ENCODE data around the gene RASSF8.

DNA sequence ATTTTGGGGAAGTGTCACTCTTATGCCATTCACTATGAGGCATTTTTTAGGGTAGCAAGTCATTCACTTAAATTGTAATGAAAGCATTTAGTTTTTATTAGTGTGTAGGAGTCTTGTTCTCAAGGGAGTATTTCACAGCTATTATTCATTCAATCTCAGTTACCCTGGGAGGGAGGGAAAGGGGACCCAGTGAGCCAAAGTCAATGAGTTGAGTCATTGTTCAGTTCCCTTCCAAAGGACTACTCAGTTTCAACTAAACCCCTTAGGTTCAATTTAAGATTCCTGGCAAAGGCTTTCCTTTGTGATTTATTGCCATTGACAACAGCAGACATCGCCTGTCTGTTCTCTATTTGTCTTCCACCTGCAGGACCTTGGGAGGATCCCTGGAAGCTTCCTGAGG lies 29.3 kb upstream of the RASSF8 start:
- TF ChIP-seq SMARCA4 (IDR thresholded peaks at IDR 0.05) (no peak), IFI16 (CRISPR knock-in tag; IDR thresholded peaks at IDR 0.05) (no peak), ZNF274 (IDR thresholded peaks at IDR 0.05; ENCODE audit: borderline replicate concordance, low read depth, low read length) (no peak), NFIC (IDR thresholded peaks at IDR 0.05) (no peak), GATA2 (CRISPR knock-in tag; IDR thresholded peaks at IDR 0.05) (no peak), BCOR (IDR thresholded peaks at IDR 0.05) (no peak), BRF1 (IDR thresholded peaks at IDR 0.05; ENCODE audit: borderline replicate concordance, extremely low read depth, insufficient read length) (no peak), EP300 (IDR thresholded peaks at IDR 0.05; ENCODE audit: low read length) (no peak)
- TF ChIP-seq, protein P1, sequence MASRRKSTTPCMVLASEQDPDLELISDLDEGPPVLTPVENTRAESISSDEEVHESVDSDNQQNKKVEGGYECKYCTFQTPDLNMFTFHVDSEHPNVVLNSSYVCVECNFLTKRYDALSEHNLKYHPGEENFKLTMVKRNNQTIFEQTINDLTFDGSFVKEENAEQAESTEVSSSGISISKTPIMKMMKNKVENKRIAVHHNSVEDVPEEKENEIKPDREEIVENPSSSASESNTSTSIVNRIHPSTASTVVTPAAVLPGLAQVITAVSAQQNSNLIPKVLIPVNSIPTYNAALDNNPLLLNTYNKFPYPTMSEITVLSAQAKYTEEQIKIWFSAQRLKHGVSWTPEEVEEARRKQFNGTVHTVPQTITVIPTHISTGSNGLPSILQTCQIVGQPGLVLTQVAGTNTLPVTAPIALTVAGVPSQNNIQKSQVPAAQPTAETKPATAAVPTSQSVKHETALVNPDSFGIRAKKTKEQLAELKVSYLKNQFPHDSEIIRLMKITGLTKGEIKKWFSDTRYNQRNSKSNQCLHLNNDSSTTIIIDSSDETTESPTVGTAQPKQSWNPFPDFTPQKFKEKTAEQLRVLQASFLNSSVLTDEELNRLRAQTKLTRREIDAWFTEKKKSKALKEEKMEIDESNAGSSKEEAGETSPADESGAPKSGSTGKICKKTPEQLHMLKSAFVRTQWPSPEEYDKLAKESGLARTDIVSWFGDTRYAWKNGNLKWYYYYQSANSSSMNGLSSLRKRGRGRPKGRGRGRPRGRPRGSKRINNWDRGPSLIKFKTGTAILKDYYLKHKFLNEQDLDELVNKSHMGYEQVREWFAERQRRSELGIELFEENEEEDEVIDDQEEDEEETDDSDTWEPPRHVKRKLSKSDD (conservative IDR thresholded peaks at IDR 0.05; ENCODE audit: low read length): no peak
- TF ChIP-seq, protein P2, sequence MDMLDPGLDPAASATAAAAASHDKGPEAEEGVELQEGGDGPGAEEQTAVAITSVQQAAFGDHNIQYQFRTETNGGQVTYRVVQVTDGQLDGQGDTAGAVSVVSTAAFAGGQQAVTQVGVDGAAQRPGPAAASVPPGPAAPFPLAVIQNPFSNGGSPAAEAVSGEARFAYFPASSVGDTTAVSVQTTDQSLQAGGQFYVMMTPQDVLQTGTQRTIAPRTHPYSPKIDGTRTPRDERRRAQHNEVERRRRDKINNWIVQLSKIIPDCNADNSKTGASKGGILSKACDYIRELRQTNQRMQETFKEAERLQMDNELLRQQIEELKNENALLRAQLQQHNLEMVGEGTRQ (CRISPR knock-in tag; IDR thresholded peaks at IDR 0.05): no peak
- TF ChIP-seq, protein P3, sequence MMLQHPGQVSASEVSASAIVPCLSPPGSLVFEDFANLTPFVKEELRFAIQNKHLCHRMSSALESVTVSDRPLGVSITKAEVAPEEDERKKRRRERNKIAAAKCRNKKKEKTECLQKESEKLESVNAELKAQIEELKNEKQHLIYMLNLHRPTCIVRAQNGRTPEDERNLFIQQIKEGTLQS (IDR thresholded peaks at IDR 0.05): no peak
- TF ChIP-seq, protein P3 (CRISPR knock-in tag; conservative IDR thresholded peaks at IDR 0.05): no peak
